Measurements from ENCODE around the gene GTPBP4.

Gene GTPBP4

DNA sequence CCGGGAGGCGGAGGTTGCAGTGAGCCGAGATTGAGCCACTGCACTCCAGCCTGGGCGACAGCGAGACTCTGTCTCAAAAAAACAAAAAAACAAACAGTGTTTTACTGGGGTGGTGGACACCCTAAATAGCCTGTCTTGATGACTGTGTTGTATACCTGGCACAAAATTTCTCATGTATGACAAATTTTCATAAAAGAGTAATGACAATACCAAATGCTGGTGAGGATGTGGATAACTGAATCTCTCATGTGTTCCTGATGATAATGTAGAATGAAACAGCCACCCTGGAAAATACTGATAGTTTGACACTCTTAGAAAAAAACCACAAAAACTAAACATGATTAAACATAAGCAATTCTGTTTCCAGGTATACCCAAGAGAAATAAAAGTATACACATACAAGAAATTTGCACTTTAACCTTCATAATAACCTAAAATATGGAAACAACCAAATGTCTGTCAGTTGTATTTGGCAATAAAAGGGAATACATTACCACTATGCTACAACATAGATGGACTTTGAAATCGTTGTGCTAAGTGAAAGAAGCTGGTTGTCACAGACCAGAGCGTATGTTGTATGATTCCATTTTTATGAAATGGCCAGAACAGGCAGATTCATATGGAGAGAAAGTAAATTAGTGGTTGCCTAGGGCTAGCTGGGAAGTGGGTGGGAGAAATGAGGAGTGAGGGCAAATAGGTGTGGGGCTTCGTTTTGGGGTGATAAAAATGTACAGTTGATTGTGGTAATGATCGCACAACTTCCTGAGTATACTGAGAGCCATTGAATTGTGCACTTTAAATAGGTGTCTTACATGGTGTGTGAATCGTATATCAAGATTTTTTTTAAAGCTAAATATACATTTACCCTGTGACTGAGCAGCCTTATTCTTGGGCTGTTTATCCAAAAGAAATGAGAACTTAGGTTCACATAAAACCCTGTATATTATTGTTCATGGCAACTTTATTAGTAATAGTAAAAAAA, 80.4 kb downstream of the GTPBP4 start:
- Histone ChIP-seq H3K27ac (no peak overlapping the region), H3K4me2 (ENCODE audit: low read length) (no peak overlapping the region), H3K4me1 (no peaks in the 10 kb centered on the region), H3K9me3 (ENCODE audit: control insufficient read depth, low read length) (no peaks in the 10 kb centered on the region), H3K27me3 (ENCODE audit: control insufficient read depth, insufficient read depth, low read length) (no peaks in the 10 kb centered on the region), H3K79me2 (peaks cover 20% of the 10 kb centered on the region), H3K9ac (no peak overlapping the region), H3K36me3 (ENCODE audit: control insufficient read depth, insufficient read depth, low read length) (no peaks in the 10 kb centered on the region), H2AFZ (no peak overlapping the region), H3K4me3 (ENCODE audit: low read depth, low read length) (no peak overlapping the region)
- TF ChIP-seq, protein P1, sequence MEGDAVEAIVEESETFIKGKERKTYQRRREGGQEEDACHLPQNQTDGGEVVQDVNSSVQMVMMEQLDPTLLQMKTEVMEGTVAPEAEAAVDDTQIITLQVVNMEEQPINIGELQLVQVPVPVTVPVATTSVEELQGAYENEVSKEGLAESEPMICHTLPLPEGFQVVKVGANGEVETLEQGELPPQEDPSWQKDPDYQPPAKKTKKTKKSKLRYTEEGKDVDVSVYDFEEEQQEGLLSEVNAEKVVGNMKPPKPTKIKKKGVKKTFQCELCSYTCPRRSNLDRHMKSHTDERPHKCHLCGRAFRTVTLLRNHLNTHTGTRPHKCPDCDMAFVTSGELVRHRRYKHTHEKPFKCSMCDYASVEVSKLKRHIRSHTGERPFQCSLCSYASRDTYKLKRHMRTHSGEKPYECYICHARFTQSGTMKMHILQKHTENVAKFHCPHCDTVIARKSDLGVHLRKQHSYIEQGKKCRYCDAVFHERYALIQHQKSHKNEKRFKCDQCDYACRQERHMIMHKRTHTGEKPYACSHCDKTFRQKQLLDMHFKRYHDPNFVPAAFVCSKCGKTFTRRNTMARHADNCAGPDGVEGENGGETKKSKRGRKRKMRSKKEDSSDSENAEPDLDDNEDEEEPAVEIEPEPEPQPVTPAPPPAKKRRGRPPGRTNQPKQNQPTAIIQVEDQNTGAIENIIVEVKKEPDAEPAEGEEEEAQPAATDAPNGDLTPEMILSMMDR (IDR thresholded peaks at IDR 0.05): no peak

Data from parathyroid adenoma (tissue), 2 donors.